GM19463 (cell line): Measurements from ENCODE around the gene ANO10.
"Not testable (repeated sequence)": the region's sequence is repeated elsewhere in the genome, so short reads cannot be mapped to it uniquely, and the experiment has no call there.

Experiments used
- ATAC-seq: cut with Tn5 transposase; IDR thresholded peaks from one replicate; pipeline ENCODE4 v1.9.1; 2021; ENCODE audit warnings: mild to moderate bottlenecking, moderate library complexity; ENCODE audit not compliant: unreplicated experiment

ANO10 gene

GRCh38 chr3:43388175-43388574 lies 233.6 kb downstream of the ANO10 start:
- ATAC-seq, result no peak

- ATAC-seq, result no peak
These were observed 242.5 kb downstream of the ANO10 start for GRCh38 chr3:43379343-43379742.

GRCh38 chr3:43378066-43378935 lies 243.5 kb downstream of the ANO10 start:
- no peak for ATAC-seq

- ATAC-seq, result no peak
These were observed 248.3 kb downstream of the ANO10 start for GRCh38 chr3:43373560-43373928.

GRCh38 chr3:43372809-43373559 lies 248.8 kb downstream of the ANO10 start:
- ATAC-seq, result no peak

GRCh38 chr3:43372007-43372740 lies 249.6 kb downstream of the ANO10 start:
- no peak for ATAC-seq

GRCh38 chr3:43371494-43371893 lies 250.3 kb downstream of the ANO10 start:
- no peak for ATAC-seq

- no peak for ATAC-seq
These were observed 251.4 kb downstream of the ANO10 start for GRCh38 chr3:43370293-43370980.

GRCh38 chr3:43369404-43370292 lies 252.2 kb downstream of the ANO10 start:
- ATAC-seq, result no peak

- no peak for ATAC-seq
These were observed 254.9 kb downstream of the ANO10 start for GRCh38 chr3:43366885-43367284.

- no peak for ATAC-seq
These were observed 255.3 kb downstream of the ANO10 start for GRCh38 chr3:43366481-43366880.

- no peak for ATAC-seq
These were observed 256.1 kb downstream of the ANO10 start for GRCh38 chr3:43365601-43366305.

- ATAC-seq, result no peak
These were observed 256.9 kb downstream of the ANO10 start for GRCh38 chr3:43364926-43365325.

GRCh38 chr3:43364494-43364893 lies 257.3 kb downstream of the ANO10 start:
- ATAC-seq, result no peak

- ATAC-seq, result no peak
These were observed 258.1 kb downstream of the ANO10 start for GRCh38 chr3:43363621-43364266.

GRCh38 chr3:43362961-43363360 lies 258.9 kb downstream of the ANO10 start:
- no peak for ATAC-seq

- ATAC-seq, result no peak
These were observed 259.6 kb downstream of the ANO10 start for GRCh38 chr3:43362183-43362582.

GRCh38 chr3:43361077-43361476 lies 260.7 kb downstream of the ANO10 start:
- ATAC-seq, result no peak

- ATAC-seq, result not testable (repeated sequence)
These were observed 265.8 kb downstream of the ANO10 start for GRCh38 chr3:43356033-43356432.
